SU-DHL-6 (cell line): ENCODE results near the gene KCNAB2.

Experiments
- EZH2phosphoT487 ChIP-seq: fragments of 200-600 bp; sonication (generic), shearing (Covaris generic); conservative IDR thresholded peaks from 2 replicates; pipeline ENCODE4 v1.6.1; 2018; ENCODE audit warnings: mild to moderate bottlenecking, antibody characterized with exemption, low read length, moderate library complexity, mixed read lengths
- TF ChIP-seq, protein P1 (sequence below): fragments of 200-600 bp; sonication (generic); IDR thresholded peaks from one replicate; pipeline ENCODE4 v1.5.1; 2017; ENCODE audit warnings: antibody characterized with exemption, mild to moderate bottlenecking, low read length, moderate library complexity; ENCODE audit not compliant: insufficient read depth, poor library complexity, severe bottlenecking

DNA sequence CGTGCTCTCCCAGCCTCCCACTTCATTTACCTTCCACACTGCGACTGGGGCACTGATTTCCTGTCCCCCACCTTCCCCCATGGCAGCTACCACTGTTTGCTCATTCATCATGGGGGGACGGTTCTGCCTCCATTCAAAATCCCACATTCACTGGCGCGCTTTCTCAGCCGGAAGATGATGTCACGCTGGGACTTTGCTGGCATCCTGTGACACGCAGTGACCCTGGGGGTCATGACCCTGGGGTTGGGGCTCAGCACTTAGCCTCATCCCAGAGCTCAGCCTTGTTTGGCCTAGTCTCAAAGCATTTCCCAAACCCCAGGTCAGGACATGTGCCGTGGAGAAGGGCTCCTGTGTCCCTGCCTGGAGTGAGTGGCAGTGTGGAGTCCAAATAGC is 582 bp upstream of the KCNAB2 start:
- TF ChIP-seq, protein P1, sequence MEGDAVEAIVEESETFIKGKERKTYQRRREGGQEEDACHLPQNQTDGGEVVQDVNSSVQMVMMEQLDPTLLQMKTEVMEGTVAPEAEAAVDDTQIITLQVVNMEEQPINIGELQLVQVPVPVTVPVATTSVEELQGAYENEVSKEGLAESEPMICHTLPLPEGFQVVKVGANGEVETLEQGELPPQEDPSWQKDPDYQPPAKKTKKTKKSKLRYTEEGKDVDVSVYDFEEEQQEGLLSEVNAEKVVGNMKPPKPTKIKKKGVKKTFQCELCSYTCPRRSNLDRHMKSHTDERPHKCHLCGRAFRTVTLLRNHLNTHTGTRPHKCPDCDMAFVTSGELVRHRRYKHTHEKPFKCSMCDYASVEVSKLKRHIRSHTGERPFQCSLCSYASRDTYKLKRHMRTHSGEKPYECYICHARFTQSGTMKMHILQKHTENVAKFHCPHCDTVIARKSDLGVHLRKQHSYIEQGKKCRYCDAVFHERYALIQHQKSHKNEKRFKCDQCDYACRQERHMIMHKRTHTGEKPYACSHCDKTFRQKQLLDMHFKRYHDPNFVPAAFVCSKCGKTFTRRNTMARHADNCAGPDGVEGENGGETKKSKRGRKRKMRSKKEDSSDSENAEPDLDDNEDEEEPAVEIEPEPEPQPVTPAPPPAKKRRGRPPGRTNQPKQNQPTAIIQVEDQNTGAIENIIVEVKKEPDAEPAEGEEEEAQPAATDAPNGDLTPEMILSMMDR: no peak
- TF ChIP-seq EZH2phosphoT487: no peak
